CD4-positive, alpha-beta T cell (primary cell): ENCODE data around the gene ETFDH. TPM values are rescaled to one million over a fixed set of nuclear protein-coding genes. Genes with fewer than 3 reads are reported as not detected.
A peak's percentile ranks its signal among the peaks of the same experiment; 100 is the strongest.

Experiments
- ATAC-seq: fragments of 200-7000 bp; cut with Tn5 transposase; one replicate; pipeline ENCODE4 v1.10.0; 2022; ENCODE audit warnings: mild to moderate bottlenecking; ENCODE audit not compliant: poor library complexity
- CTCF ChIA-PET: fragments of 350-600 bp; sonication (Branson Sonifier 250); formaldehyde crosslinking; loops from one replicate; lab custom pipeline; 2021; ENCODE audit warnings: antibody characterized with exemption, inconsistent platforms; lab: Charles Lee
- POLR2A ChIA-PET: fragments of 350-600 bp; sonication (Branson Sonifier 250); formaldehyde crosslinking; loops from one replicate; lab custom pipeline; 2021; ENCODE audit warnings: antibody characterized with exemption, inconsistent platforms; lab: Charles Lee
- DNase-seq, 14 experiments: peaks; one replicate each; pipeline ENCODE4 v3.0.0-alpha.2; 2013 to 2020; ENCODE audit warnings: mixed read lengths in 2 of 14
- H3K27ac ChIP-seq, 2 donors: one replicate each; pipeline versions ENCODE4 v1.5.1 to v1.7.0; 2013; ENCODE audit warnings: low read length in 2 of 2, low read depth in 1 of 2, mild to moderate bottlenecking in 1 of 2
- H3K27me3 ChIP-seq, 2 experiments: 1 replicate in 1 of 2; 2 replicates in 1 of 2; pipeline versions ENCODE4 v1.6.1 to v1.7.0; 2013; ENCODE audit warnings: low read length in 2 of 2, control low read depth in 1 of 2, mild to moderate bottlenecking in 1 of 2, moderate library complexity in 1 of 2; ENCODE audit not compliant: insufficient read depth in 2 of 2, control insufficient read depth in 1 of 2
- H3K36me3 ChIP-seq: one replicate; pipeline ENCODE4 v1.6.1; 2013; ENCODE audit warnings: low read length, control low read depth; ENCODE audit not compliant: insufficient read depth
- H3K4me1 ChIP-seq: one replicate; pipeline ENCODE4 v1.6.1; 2013; ENCODE audit warnings: low read length, control low read depth; ENCODE audit not compliant: insufficient read depth
- H3K4me3 ChIP-seq: one replicate; pipeline ENCODE4 v1.5.1; 2013; ENCODE audit warnings: mild to moderate bottlenecking, low read length, moderate library complexity
- H3K9me3 ChIP-seq, 2 experiments: 1 replicate in 1 of 2; 2 replicates in 1 of 2; pipeline versions ENCODE4 v1.6.1 to v1.7.0; 2013; ENCODE audit warnings: low read length in 2 of 2, mild to moderate bottlenecking in 2 of 2, control low read depth in 1 of 2, moderate library complexity in 1 of 2; ENCODE audit not compliant: control insufficient read depth in 1 of 2, insufficient read depth in 1 of 2
- H3K27ac Mint-ChIP-seq: one replicate; pipeline ENCODE4 v1.8.0; 2020; ENCODE audit warnings: mixed read lengths
- H3K27me3 Mint-ChIP-seq: one replicate; pipeline ENCODE4 v1.8.0; 2021; ENCODE audit warnings: mixed read lengths
- H3K36me3 Mint-ChIP-seq: one replicate; pipeline ENCODE4 v1.8.0; 2021; ENCODE audit warnings: low read depth, mixed read lengths
- H3K4me1 Mint-ChIP-seq: one replicate; pipeline ENCODE4 v1.8.0; 2021; ENCODE audit warnings: low read depth, mixed read lengths
- H3K4me3 Mint-ChIP-seq: one replicate; pipeline ENCODE4 v1.8.0; 2020; ENCODE audit warnings: mild to moderate bottlenecking, mixed read lengths
- H3K9me3 Mint-ChIP-seq: one replicate; pipeline ENCODE4 v1.8.0; 2020; ENCODE audit warnings: mixed read lengths
- CTCF ChIP-seq: fragments of 200-600 bp; IDR thresholded peaks from one replicate; pipeline ENCODE4 v1.8.0; 2022; ENCODE audit warnings: antibody characterized with exemption, mild to moderate bottlenecking
- intact Hi-C, 2 experiments: fragments of 100-400 bp; cut with DNase I in 1 of 2; cut with micrococcal nuclease in 1 of 2; formaldehyde crosslinking; loops; one replicate each; pipeline versions ENCODE4 v1.15.1 to v1.9.0; 2023 to 2025; cut with DNase I, micrococcal nuclease
- total RNA-seq, 174 experiments: library from RNA in 2 of 174; stranded (reverse) in 2 of 174; gene quantifications; one replicate each; pipeline ENCODE4 v1.2.3 and lab custom pipeline; 2021 to 2026

ETFDH gene
- total RNA-seq, 2 experiments from 2014 or later, result 12.7 to 13.1 TPM

- H3K4me3 Mint-ChIP-seq, result peak overlapping the region; percentile 73
- H3K4me1 ChIP-seq, result peaks cover 19% of the 10 kb centered on the region
- peaks cover 25% of the 10 kb centered on the region for H3K4me1 Mint-ChIP-seq
- intact Hi-C loops, result no loop called here
- ChIA-PET CTCF (no interaction called here), POLR2A (no interaction called here)
- H3K9me3 Mint-ChIP-seq, result no peaks in the 10 kb centered on the region
- H3K27ac ChIP-seq, result no peak overlapping the region
- H3K9me3 ChIP-seq, result no peaks in the 10 kb centered on the region
- H3K36me3 ChIP-seq, result no peaks in the 10 kb centered on the region
- ATAC-seq, result no peak
- peaks cover 17% of the 10 kb centered on the region for H3K36me3 Mint-ChIP-seq
- DNase-seq, result no peak
- TF ChIP-seq CTCF, result no peak
- H3K27me3 Mint-ChIP-seq, result no peaks in the 10 kb centered on the region
- H3K4me3 ChIP-seq, result no peak overlapping the region
- H3K27me3 ChIP-seq, result no peaks in the 10 kb centered on the region
- no peak overlapping the region for H3K27ac Mint-ChIP-seq
Observed at GRCh38 chr4:158669310-158669709, 2.8 kb upstream of the ETFDH start.

DNA sequence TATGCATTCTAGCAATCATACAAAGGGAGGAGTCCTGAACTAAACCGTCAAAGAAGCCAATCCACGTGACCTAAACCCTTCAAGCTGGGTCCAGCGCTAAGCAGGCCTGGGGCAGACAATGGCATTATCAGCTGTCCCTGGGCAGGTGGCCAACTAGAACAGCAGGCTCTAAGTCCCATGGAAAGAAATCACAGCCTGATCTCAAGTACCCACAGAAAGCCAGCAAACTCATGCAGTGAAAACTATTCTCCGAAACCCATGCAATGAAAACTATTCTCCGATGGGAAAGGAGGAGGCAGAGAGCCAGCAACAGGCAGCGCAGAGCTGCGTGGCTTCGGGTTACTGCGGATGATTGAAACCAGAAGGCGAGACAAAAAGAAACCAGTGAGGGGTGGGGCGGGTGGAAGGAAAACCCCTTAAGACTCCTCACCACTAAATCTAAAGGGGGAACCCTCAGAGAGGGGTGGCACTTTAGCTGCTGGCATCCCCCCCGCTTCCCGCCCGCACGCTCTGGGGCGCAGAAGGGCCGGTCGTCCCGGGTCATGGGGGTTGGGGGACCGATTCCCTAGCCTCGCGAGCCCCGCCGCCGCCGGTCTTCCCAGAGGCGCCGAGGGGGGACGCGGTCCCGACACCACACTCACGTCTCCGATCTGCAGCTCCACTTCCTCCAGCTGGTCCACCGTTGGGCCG is 976 bp upstream of the ETFDH start:
- ATAC-seq (no peak), DNase-seq (peak in 12 of 14 experiments; percentile 13 to 83 (median 28))
- Mint-ChIP-seq H3K27ac (peak overlapping the region; percentile 85), H3K4me3 (peak overlapping the region; percentile 93), H3K27me3 (no peaks in the 10 kb centered on the region), H3K4me1 (peaks cover 25% of the 10 kb centered on the region), H3K9me3 (no peaks in the 10 kb centered on the region), H3K36me3 (peaks cover 17% of the 10 kb centered on the region)
- no peaks in the 10 kb centered on the region for H3K36me3 ChIP-seq
- peak overlapping the region; percentile 98 for H3K4me3 ChIP-seq
- CTCF ChIA-PET, result no interaction called here
- H3K27ac ChIP-seq, result peak overlapping the region; percentile 91 to 99
- intact Hi-C loops, result loop anchor here (2.0 to 5.0 kb wide), 2 partner anchors 102 to 431 kb away; partner anchors contain the start of gene RAPGEF2 (in 2 of the 2)
- H3K27me3 ChIP-seq, result no peaks in the 10 kb centered on the region
- POLR2A ChIA-PET, result interaction anchor here (1.6 kb wide), 1 partner anchor 19 kb away, joined by 3 read pairs; no protein-coding TSS in a partner anchor
- no peak for TF ChIP-seq CTCF
- peaks cover 19% of the 10 kb centered on the region for H3K4me1 ChIP-seq
- H3K9me3 ChIP-seq, result no peaks in the 10 kb centered on the region

GRCh38 chr4:158671665-158671914 is 506 bp upstream of the ETFDH start, which contains the start of gene C4orf46:
C4orf46 (minus strand) TSS chr4:158671887; CDS start chr4:158671801, 86 bp downstream.
- Histone ChIP-seq H3K4me1 (peaks cover 19% of the 10 kb centered on the region), H3K36me3 (no peaks in the 10 kb centered on the region), H3K27me3 (no peaks in the 10 kb centered on the region), H3K27ac (peak within 1 kb of the TSS; percentile 91 to 99), H3K4me3 (peak within 1 kb of the TSS; percentile 98), H3K9me3 (no peaks in the 10 kb centered on the region)
- peak within 1 kb of the TSS; percentile 85 for H3K27ac Mint-ChIP-seq
- no peak for DNase-seq
- peak within 1 kb of the TSS; percentile 93 for H3K4me3 Mint-ChIP-seq
- ChIA-PET CTCF (no interaction called here), POLR2A (interaction anchor here (1.6 kb wide), 1 partner anchor 19 kb away, joined by 3 read pairs; no protein-coding TSS in a partner anchor)
- no peaks in the 10 kb centered on the region for H3K9me3 Mint-ChIP-seq
- TF ChIP-seq CTCF, result no peak
- H3K36me3 Mint-ChIP-seq, result peaks cover 17% of the 10 kb centered on the region
- H3K27me3 Mint-ChIP-seq, result no peaks in the 10 kb centered on the region
- intact Hi-C loops, result loop anchor here (2.0 to 5.0 kb wide), 2 partner anchors 101 to 431 kb away; partner anchors contain the start of gene RAPGEF2 (in 2 of the 2)
- H3K4me1 Mint-ChIP-seq, result peaks cover 25% of the 10 kb centered on the region
- ATAC-seq, result no peak
